HepG2 (cell line): ENCODE measurements around the gene DCAF6. TPM values are rescaled to one million over a fixed set of nuclear protein-coding genes. Genes with fewer than 3 reads are reported as not detected.

Experiments
- ATAC-seq: fragments of 200-7000 bp; cut with Tn5 transposase; 3 replicates; pipeline ENCODE4 v1.9.1; 2020; ENCODE audit warnings: mild to moderate bottlenecking, moderate library complexity
- BruUV-seq: library from RNA; stranded (reverse); fragments of 400-500 nt; replicated peaks from 2 replicates; lab custom pipeline; 2021; lab: Mats Ljungman, UMichigan
- CTCF ChIA-PET: fragments of 300-600 bp; formaldehyde crosslinking; extraction: SDS; loops from one replicate; lab custom pipeline; 2021; ENCODE audit warnings: low total read pairs, inconsistent platforms, low intra/inter-chr PET ratio; lab: Yijun Ruan, JAX
- POLR2A ChIA-PET: fragments of 350-600 bp; sonication (Branson Sonifier 250); formaldehyde crosslinking; loops from one replicate; lab custom pipeline; 2020; ENCODE audit warnings: antibody characterized with exemption, inconsistent platforms; lab: Yijun Ruan, JAX
- DNase-seq: peaks from one replicate; pipeline ENCODE4 v3.0.0-alpha.2; 2015; ENCODE audit warnings: low spot score
- FAIRE-seq: peaks from 3 replicates; lab custom pipeline; 2011; peaks lifted over from hg19 to GRCh38; lab: Jason Lieb, UNC
- H2AFZ ChIP-seq: one replicate; pipeline ENCODE4 v1.6.1; 2011; ENCODE audit warnings: low read length, inconsistent platforms
- H3K27ac ChIP-seq: fragments of 300-600 bp; 3 replicates; pipeline ENCODE4 v1.8.0; 2011; ENCODE audit warnings: mixed run types, mild to moderate bottlenecking, mixed read lengths, low read length, inconsistent platforms; ENCODE audit not compliant: insufficient read depth; ENCODE audit errors: extremely low read length
- H3K27me3 ChIP-seq, 2 experiments: fragments of 200-600 bp in 1 of 2; 2 replicates in 1 of 2; 3 replicates in 1 of 2; pipeline versions ENCODE4 v1.6.0 to v1.8.0; 2011; ENCODE audit warnings: low read length in 2 of 2, mild to moderate bottlenecking in 2 of 2, moderate library complexity in 2 of 2, inconsistent platforms in 1 of 2; ENCODE audit not compliant: insufficient read depth in 2 of 2, control insufficient read depth in 1 of 2
- H3K36me3 ChIP-seq, 2 experiments: fragments of 200-600 bp in 1 of 2; replicated peaks in 1 of 2; 2 replicates in 1 of 2; 3 replicates in 1 of 2; pipeline versions ENCODE4 v1.5.1 to v1.8.0; 2011; ENCODE audit warnings: low read length in 2 of 2, inconsistent platforms in 1 of 2; ENCODE audit not compliant: insufficient read depth in 2 of 2, control insufficient read depth in 1 of 2
- H3K4me1 ChIP-seq: 2 replicates; pipeline ENCODE4 v1.5.1; 2012; ENCODE audit warnings: low read length, inconsistent platforms; ENCODE audit not compliant: insufficient read depth
- H3K4me2 ChIP-seq: 2 replicates; pipeline ENCODE4 v1.6.0; 2011; ENCODE audit warnings: low read depth, low read length, inconsistent platforms
- H3K4me3 ChIP-seq, 3 experiments: fragments of 200-600 bp in 1 of 3; sonication (generic), shearing (Covaris generic) in 1 of 3; replicated peaks in 1 of 3; 2 replicates each; pipeline ENCODE4 v1.5.1; 2011 to 2016; ENCODE audit warnings: low read length in 3 of 3, inconsistent platforms in 2 of 3, low read depth in 2 of 3, mild to moderate bottlenecking in 2 of 3, control low read depth in 1 of 3, mixed read lengths in 1 of 3; ENCODE audit not compliant: insufficient read depth in 1 of 3
- H3K79me2 ChIP-seq: one replicate; pipeline ENCODE4 v1.6.1; 2011; ENCODE audit warnings: low read length, inconsistent platforms; ENCODE audit not compliant: insufficient read depth
- H3K9ac ChIP-seq: 2 replicates; pipeline ENCODE4 v1.6.0; 2011; ENCODE audit warnings: mild to moderate bottlenecking, low read depth, low read length, inconsistent platforms; ENCODE audit not compliant: insufficient read depth
- H3K9me3 ChIP-seq: 2 replicates; pipeline ENCODE4 v1.5.1; 2012; ENCODE audit warnings: mild to moderate bottlenecking, low read length
- H4K20me1 ChIP-seq: 2 replicates; pipeline ENCODE4 v1.6.0; 2011; ENCODE audit warnings: inconsistent platforms, mild to moderate bottlenecking, low read length, moderate library complexity; ENCODE audit not compliant: insufficient read depth
- EED ChIP-seq: sonication (generic); formaldehyde crosslinking; IDR thresholded peaks from 2 replicates; pipeline ENCODE4 v1.5.0; 2020; ENCODE audit warnings: mild to moderate bottlenecking, missing genetic modification reagents
- GABPA ChIP-seq, 2 experiments: IDR thresholded peaks; 2 replicates each; pipeline ENCODE4 v1.6.1; 2011 to 2016; ENCODE audit warnings: low read depth in 2 of 2, low read length in 1 of 2, missing biosample characterization in 1 of 2, missing genetic modification characterization in 1 of 2
- HOXD1 ChIP-seq: sonication (generic); formaldehyde crosslinking; IDR thresholded peaks from 2 replicates; pipeline ENCODE4 v1.5.0; 2020; ENCODE audit warnings: missing genetic modification reagents
- WGBS: methylation state at CpG from one replicate; pipeline ENCODE4 v1.1.6; 2017; ENCODE audit warnings: low lambda C conversion rate; 5-methylcytosine and 5-hydroxymethylcytosine counted together
- in situ Hi-C: cut with HindIII; loops from 2 replicates; pipeline ENCODE4 v1.10.0; 2017; ENCODE audit warnings: low pct_unique_long_range_greater_than_20kb; ENCODE audit not compliant: extremely low pct_ligation_motif_present
- intact Hi-C: fragments of 100-400 bp; cut with micrococcal nuclease; formaldehyde crosslinking; loops from one replicate; pipeline ENCODE4 v1.10.0; 2022; ENCODE audit not compliant: unreplicated experiment
- polyA plus RNA-seq, 8 experiments: library from polyadenylated mRNA; depleted of rRNA in 3 of 8; stranded (reverse) in 7 of 8; unstranded in 1 of 8; fragments of >200 nt; fragmentation: Illumina TruSeq in 4 of 8; extraction: Trizol in 4 of 8; gene quantifications; 2 replicates each; pipeline versions ENCODE4 v1.2.1 to v1.2.3, GENCODE V29; 2011 to 2016; ENCODE audit warnings: low read depth in 4 of 8, missing spikeins in 1 of 8, mixed read lengths in 1 of 8; ENCODE audit not compliant: insufficient read depth in 1 of 8
- total RNA-seq, 5 experiments: library from RNA; depleted of rRNA; stranded (reverse); fragments of >200 nt; fragmentation: Illumina TruSeq; extraction: Trizol; gene quantifications; 2 replicates each; pipeline ENCODE4 v1.2.3, GENCODE V29; 2016; ENCODE audit warnings: low read depth in 1 of 5
- TF ChIP-seq, protein P1 (sequence below), 2 experiments: fragments of 450-650 bp in 1 of 2; sonication (generic) in 1 of 2; formaldehyde crosslinking in 1 of 2; IDR thresholded peaks; 2 replicates each; pipeline versions ENCODE4 v1.6.1 to v1.8.0; 2016 to 2022; ENCODE audit warnings: antibody characterized with exemption in 1 of 2, mild to moderate bottlenecking in 1 of 2, missing genetic modification reagents in 1 of 2
- TF ChIP-seq, protein P2 (sequence below): sonication (generic); formaldehyde crosslinking; IDR thresholded peaks from 2 replicates; pipeline ENCODE4 v1.4.0; 2020; ENCODE audit warnings: mild to moderate bottlenecking, missing genetic modification reagents, borderline replicate concordance
- TF ChIP-seq, protein P3 (sequence below): sonication (generic); formaldehyde crosslinking; IDR thresholded peaks from 2 replicates; pipeline ENCODE4 v1.4.0; 2020; ENCODE audit warnings: mild to moderate bottlenecking, missing genetic modification reagents

Gene DCAF6
- total and polyA plus RNA-seq, 2 of the 13 experiments (the other 11 are each of a cell fraction or from before 2014, with no cell fraction given) = 24.7 to 33.7 TPM

GRCh38 chr1:168089326-168089978 lies 153.0 kb downstream of the DCAF6 start:
- no peak overlapping the region for H3K9ac ChIP-seq
- DNase-seq (no peak), FAIRE-seq (no peak), ATAC-seq (no peak)
- H3K4me3 ChIP-seq = no peak overlapping the region
- H3K4me1 ChIP-seq = no peaks in the 10 kb centered on the region
- H3K36me3 ChIP-seq = no peaks in the 10 kb centered on the region
- H4K20me1 ChIP-seq = no peaks in the 10 kb centered on the region
- no peaks in the 10 kb centered on the region for H3K79me2 ChIP-seq
- intact Hi-C loops (no loop called here), in situ Hi-C loops (no loop called here)
- H3K27me3 ChIP-seq = no peaks in the 10 kb centered on the region
- no peak overlapping the region for H3K27ac ChIP-seq
- no peak overlapping the region for H3K4me2 ChIP-seq
- no peak overlapping the region for H2AFZ ChIP-seq
- H3K9me3 ChIP-seq = no peaks in the 10 kb centered on the region
- CTCF ChIA-PET = no interaction called here
- BruUV-seq = no TSS peak
- 75% methylated on average over 4 of the region's 13 CpGs for WGBS
- POLR2A ChIA-PET = no interaction called here
- TF ChIP-seq, protein P1, sequence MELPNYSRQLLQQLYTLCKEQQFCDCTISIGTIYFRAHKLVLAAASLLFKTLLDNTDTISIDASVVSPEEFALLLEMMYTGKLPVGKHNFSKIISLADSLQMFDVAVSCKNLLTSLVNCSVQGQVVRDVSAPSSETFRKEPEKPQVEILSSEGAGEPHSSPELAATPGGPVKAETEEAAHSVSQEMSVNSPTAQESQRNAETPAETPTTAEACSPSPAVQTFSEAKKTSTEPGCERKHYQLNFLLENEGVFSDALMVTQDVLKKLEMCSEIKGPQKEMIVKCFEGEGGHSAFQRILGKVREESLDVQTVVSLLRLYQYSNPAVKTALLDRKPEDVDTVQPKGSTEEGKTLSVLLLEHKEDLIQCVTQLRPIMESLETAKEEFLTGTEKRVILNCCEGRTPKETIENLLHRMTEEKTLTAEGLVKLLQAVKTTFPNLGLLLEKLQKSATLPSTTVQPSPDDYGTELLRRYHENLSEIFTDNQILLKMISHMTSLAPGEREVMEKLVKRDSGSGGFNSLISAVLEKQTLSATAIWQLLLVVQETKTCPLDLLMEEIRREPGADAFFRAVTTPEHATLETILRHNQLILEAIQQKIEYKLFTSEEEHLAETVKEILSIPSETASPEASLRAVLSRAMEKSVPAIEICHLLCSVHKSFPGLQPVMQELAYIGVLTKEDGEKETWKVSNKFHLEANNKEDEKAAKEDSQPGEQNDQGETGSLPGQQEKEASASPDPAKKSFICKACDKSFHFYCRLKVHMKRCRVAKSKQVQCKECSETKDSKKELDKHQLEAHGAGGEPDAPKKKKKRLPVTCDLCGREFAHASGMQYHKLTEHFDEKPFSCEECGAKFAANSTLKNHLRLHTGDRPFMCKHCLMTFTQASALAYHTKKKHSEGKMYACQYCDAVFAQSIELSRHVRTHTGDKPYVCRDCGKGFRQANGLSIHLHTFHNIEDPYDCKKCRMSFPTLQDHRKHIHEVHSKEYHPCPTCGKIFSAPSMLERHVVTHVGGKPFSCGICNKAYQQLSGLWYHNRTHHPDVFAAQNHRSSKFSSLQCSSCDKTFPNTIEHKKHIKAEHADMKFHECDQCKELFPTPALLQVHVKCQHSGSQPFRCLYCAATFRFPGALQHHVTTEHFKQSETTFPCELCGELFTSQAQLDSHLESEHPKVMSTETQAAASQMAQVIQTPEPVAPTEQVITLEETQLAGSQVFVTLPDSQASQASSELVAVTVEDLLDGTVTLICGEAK (IDR thresholded peaks at IDR 0.05) = no peak
- TF ChIP-seq, protein P1 (CRISPR knock-in tag; IDR thresholded peaks at IDR 0.05) = no peak
- TF ChIP-seq EED (CRISPR knock-in tag) = no peak
- TF ChIP-seq, protein P2, sequence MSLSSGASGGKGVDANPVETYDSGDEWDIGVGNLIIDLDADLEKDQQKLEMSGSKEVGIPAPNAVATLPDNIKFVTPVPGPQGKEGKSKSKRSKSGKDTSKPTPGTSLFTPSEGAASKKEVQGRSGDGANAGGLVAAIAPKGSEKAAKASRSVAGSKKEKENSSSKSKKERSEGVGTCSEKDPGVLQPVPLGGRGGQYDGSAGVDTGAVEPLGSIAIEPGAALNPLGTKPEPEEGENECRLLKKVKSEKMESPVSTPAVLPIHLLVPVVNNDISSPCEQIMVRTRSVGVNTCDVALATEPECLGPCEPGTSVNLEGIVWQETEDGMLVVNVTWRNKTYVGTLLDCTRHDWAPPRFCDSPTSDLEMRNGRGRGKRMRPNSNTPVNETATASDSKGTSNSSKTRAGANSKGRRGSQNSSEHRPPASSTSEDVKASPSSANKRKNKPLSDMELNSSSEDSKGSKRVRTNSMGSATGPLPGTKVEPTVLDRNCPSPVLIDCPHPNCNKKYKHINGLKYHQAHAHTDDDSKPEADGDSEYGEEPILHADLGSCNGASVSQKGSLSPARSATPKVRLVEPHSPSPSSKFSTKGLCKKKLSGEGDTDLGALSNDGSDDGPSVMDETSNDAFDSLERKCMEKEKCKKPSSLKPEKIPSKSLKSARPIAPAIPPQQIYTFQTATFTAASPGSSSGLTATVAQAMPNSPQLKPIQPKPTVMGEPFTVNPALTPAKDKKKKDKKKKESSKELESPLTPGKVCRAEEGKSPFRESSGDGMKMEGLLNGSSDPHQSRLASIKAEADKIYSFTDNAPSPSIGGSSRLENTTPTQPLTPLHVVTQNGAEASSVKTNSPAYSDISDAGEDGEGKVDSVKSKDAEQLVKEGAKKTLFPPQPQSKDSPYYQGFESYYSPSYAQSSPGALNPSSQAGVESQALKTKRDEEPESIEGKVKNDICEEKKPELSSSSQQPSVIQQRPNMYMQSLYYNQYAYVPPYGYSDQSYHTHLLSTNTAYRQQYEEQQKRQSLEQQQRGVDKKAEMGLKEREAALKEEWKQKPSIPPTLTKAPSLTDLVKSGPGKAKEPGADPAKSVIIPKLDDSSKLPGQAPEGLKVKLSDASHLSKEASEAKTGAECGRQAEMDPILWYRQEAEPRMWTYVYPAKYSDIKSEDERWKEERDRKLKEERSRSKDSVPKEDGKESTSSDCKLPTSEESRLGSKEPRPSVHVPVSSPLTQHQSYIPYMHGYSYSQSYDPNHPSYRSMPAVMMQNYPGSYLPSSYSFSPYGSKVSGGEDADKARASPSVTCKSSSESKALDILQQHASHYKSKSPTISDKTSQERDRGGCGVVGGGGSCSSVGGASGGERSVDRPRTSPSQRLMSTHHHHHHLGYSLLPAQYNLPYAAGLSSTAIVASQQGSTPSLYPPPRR (CRISPR knock-in tag) = no peak
- TF ChIP-seq HOXD1 = no peak
- TF ChIP-seq GABPA (IDR thresholded peaks at IDR 0.05; ENCODE audit: low read depth, low read length) = no peak
- no peak for TF ChIP-seq GABPA (CRISPR knock-in tag; IDR thresholded peaks at IDR 0.05; ENCODE audit: low read depth)
- TF ChIP-seq, protein P3, sequence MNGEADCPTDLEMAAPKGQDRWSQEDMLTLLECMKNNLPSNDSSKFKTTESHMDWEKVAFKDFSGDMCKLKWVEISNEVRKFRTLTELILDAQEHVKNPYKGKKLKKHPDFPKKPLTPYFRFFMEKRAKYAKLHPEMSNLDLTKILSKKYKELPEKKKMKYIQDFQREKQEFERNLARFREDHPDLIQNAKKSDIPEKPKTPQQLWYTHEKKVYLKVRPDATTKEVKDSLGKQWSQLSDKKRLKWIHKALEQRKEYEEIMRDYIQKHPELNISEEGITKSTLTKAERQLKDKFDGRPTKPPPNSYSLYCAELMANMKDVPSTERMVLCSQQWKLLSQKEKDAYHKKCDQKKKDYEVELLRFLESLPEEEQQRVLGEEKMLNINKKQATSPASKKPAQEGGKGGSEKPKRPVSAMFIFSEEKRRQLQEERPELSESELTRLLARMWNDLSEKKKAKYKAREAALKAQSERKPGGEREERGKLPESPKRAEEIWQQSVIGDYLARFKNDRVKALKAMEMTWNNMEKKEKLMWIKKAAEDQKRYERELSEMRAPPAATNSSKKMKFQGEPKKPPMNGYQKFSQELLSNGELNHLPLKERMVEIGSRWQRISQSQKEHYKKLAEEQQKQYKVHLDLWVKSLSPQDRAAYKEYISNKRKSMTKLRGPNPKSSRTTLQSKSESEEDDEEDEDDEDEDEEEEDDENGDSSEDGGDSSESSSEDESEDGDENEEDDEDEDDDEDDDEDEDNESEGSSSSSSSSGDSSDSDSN (CRISPR knock-in tag) = no peak
